Endothelial cell of umbilical vein (primary cell): ENCODE data around the gene CD46. TPM values are rescaled to one million over a fixed set of nuclear protein-coding genes. Genes with fewer than 3 reads are reported as not detected.

Experiments used
- BruUV-seq: library from RNA; stranded (reverse); fragments of 400-500 nt; replicated peaks from 2 replicates; lab custom pipeline; 2021; lab: Mats Ljungman, UMichigan
- CTCF ChIA-PET: fragments of 300-600, 350-600 bp; sonication (Branson Sonifier 250); formaldehyde crosslinking; loops from one replicate; lab custom pipeline; 2021; ENCODE audit warnings: antibody characterized with exemption, inconsistent platforms; lab: Charles Lee
- POLR2A ChIA-PET: fragments of 300-600, 350-600 bp; sonication (Branson Sonifier 250); formaldehyde crosslinking; loops from one replicate; lab custom pipeline; 2021; ENCODE audit warnings: antibody characterized with exemption, inconsistent platforms; lab: Charles Lee
- DNase-seq: peaks from one replicate; pipeline ENCODE4 v3.0.0-alpha.2; 2011; ENCODE audit warnings: low read depth, low spot score
- FAIRE-seq: peaks from 2 replicates; lab custom pipeline; 2011; peaks lifted over from hg19 to GRCh38; lab: Jason Lieb, UNC
- H2AFZ ChIP-seq: 2 replicates; pipeline ENCODE4 v1.6.0; 2012; ENCODE audit warnings: low read depth, low read length, control low read depth, inconsistent platforms
- H3K27ac ChIP-seq: 2 replicates; pipeline ENCODE4 v1.5.1; 2011; ENCODE audit warnings: low read depth, mild to moderate bottlenecking, control low read depth, low read length, moderate library complexity; ENCODE audit not compliant: insufficient read depth
- H3K27me3 ChIP-seq, 2 experiments: 2 replicates each; pipeline versions ENCODE4 v1.6.0 to v1.6.1; 2011; ENCODE audit warnings: low read length in 2 of 2, mixed read lengths in 1 of 2; ENCODE audit not compliant: control insufficient read depth in 2 of 2, insufficient read depth in 2 of 2
- H3K36me3 ChIP-seq, 2 experiments: 2 replicates in 1 of 2; 3 replicates in 1 of 2; pipeline ENCODE4 v1.5.1; 2011; ENCODE audit warnings: low read length in 2 of 2, mild to moderate bottlenecking in 1 of 2, moderate library complexity in 1 of 2; ENCODE audit not compliant: control insufficient read depth in 2 of 2, insufficient read depth in 2 of 2; ENCODE audit errors: extremely low read depth in 1 of 2
- H3K4me1 ChIP-seq: 3 replicates; pipeline ENCODE4 v1.5.1; 2011; ENCODE audit warnings: mild to moderate bottlenecking, low read length; ENCODE audit not compliant: control insufficient read depth, insufficient read depth; ENCODE audit errors: extremely low read depth
- H3K4me2 ChIP-seq: 2 replicates; pipeline ENCODE4 v1.6.1; 2011; ENCODE audit warnings: low read length, control low read depth, mixed read lengths; ENCODE audit not compliant: insufficient read depth
- H3K4me3 ChIP-seq, 3 experiments: fragments of 200-600 bp in 1 of 3; sonication (generic), shearing (Covaris generic) in 1 of 3; replicated peaks in 1 of 3; 2 replicates each; pipeline ENCODE4 v1.5.1; 2011 to 2016; ENCODE audit warnings: control low read depth in 3 of 3, low read length in 3 of 3, mild to moderate bottlenecking in 2 of 3, inconsistent platforms in 1 of 3, low read depth in 1 of 3, moderate library complexity in 1 of 3; ENCODE audit not compliant: insufficient read depth in 1 of 3
- H3K79me2 ChIP-seq: 2 replicates; pipeline ENCODE4 v1.6.0; 2012; ENCODE audit warnings: low read length, inconsistent platforms; ENCODE audit not compliant: control insufficient read depth, insufficient read depth
- H3K9ac ChIP-seq: replicated peaks from 2 replicates; pipeline ENCODE3; 2011; ENCODE audit warnings: low read length, control low read depth; ENCODE audit not compliant: insufficient read depth; ENCODE audit errors: extremely low read depth
- H3K9me1 ChIP-seq: replicated peaks from 3 replicates; pipeline ENCODE4 v1.6.0; 2011; ENCODE audit warnings: mild to moderate bottlenecking, low read length; ENCODE audit not compliant: control insufficient read depth, insufficient read depth; ENCODE audit errors: extremely low read depth
- H3K9me3 ChIP-seq: replicated peaks from 2 replicates; pipeline ENCODE4 v1.5.1; 2012; ENCODE audit warnings: low read length, inconsistent platforms; ENCODE audit not compliant: control insufficient read depth, insufficient read depth
- H4K20me1 ChIP-seq: replicated peaks from 2 replicates; pipeline ENCODE3; 2011; ENCODE audit warnings: mild to moderate bottlenecking, low read length; ENCODE audit not compliant: control insufficient read depth, insufficient read depth; ENCODE audit errors: extremely low read depth
- CTCF ChIP-seq, 2 donors: IDR thresholded peaks; 1 replicate in 1 of 2; 2 replicates in 1 of 2; pipeline ENCODE4 v1.5.1; 2011; ENCODE audit warnings: low read length in 2 of 2, mild to moderate bottlenecking in 2 of 2, moderate library complexity in 2 of 2, control low read depth in 1 of 2, inconsistent platforms in 1 of 2, low read depth in 1 of 2; ENCODE audit not compliant: insufficient read depth in 1 of 2; ENCODE audit errors: extremely low read depth in 1 of 2
- EZH2 ChIP-seq: IDR thresholded peaks from 2 replicates; pipeline ENCODE4 v1.6.1; 2012; ENCODE audit warnings: borderline replicate concordance, low read depth, mild to moderate bottlenecking, moderate library complexity, low read length, inconsistent platforms; ENCODE audit not compliant: severe bottlenecking
- FOS ChIP-seq: IDR thresholded peaks from 2 replicates; pipeline ENCODE4 v1.6.1; 2011; ENCODE audit warnings: mild to moderate bottlenecking, low read length, moderate library complexity, borderline replicate concordance; ENCODE audit not compliant: insufficient read depth
- GATA2 ChIP-seq: IDR thresholded peaks from 2 replicates; pipeline ENCODE4 v1.7.0; 2011; ENCODE audit warnings: low read depth, mild to moderate bottlenecking, moderate library complexity, mixed read lengths, low read length; ENCODE audit not compliant: insufficient read length, insufficient read depth
- JUN ChIP-seq: IDR thresholded peaks from 2 replicates; pipeline ENCODE4 v1.6.1; 2011; ENCODE audit warnings: borderline replicate concordance, low read depth; ENCODE audit not compliant: insufficient read length, insufficient read depth
- MAX ChIP-seq: IDR thresholded peaks from 2 replicates; pipeline ENCODE4 v1.6.1; 2011; ENCODE audit not compliant: insufficient read depth, insufficient read length
- MYC ChIP-seq: IDR thresholded peaks from one replicate; pipeline ENCODE4 v1.6.1; 2011; ENCODE audit warnings: mild to moderate bottlenecking, low read depth, low read length
- POLR2A ChIP-seq: IDR thresholded peaks from 2 replicates; pipeline ENCODE4 v1.6.1; 2012; ENCODE audit warnings: low read depth, mild to moderate bottlenecking, control low read depth, low read length
- POLR2AphosphoS5 ChIP-seq: IDR thresholded peaks from 2 replicates; pipeline ENCODE4 v1.6.1; 2012; ENCODE audit warnings: low read depth, mild to moderate bottlenecking, control low read depth, low read length, moderate library complexity; ENCODE audit not compliant: insufficient read depth
- dilution Hi-C: fragments of 300-500 bp; cut with MboI; formaldehyde crosslinking; loops from one replicate; pipeline ENCODE4 v1.15.0; 2019; ENCODE audit warnings: low sequenced_read_pairs; ENCODE audit not compliant: extremely low pct_ligation_motif_present
- intact Hi-C: fragments of 100-400 bp; cut with micrococcal nuclease; formaldehyde crosslinking; loops from one replicate; pipeline ENCODE4 v1.10.0; 2022
- polyA plus RNA-seq, 4 experiments: library from polyadenylated mRNA; depleted of rRNA in 3 of 4; stranded (reverse) in 3 of 4; unstranded in 1 of 4; fragments of >200 nt; gene quantifications; 2 replicates each; pipeline versions ENCODE4 v1.2.1 to v1.2.3, GENCODE V29; 2011 to 2012; ENCODE audit warnings: missing spikeins in 1 of 4
- total RNA-seq: library from RNA; stranded (reverse); gene quantifications from 2 replicates; pipeline ENCODE4 v1.2.3, GENCODE V29; 2021

The CD46 gene
- total and polyA plus RNA-seq, 2 donors (not counting 3 experiments of a cell fraction or from before 2014, with no cell fraction given) = 134 to 256 TPM

GRCh38 chr1:207789386-207789785 is 37.5 kb downstream of the CD46 start:
- H2AFZ ChIP-seq = no peak overlapping the region
- H4K20me1 ChIP-seq = no peaks in the 10 kb centered on the region
- no peaks in the 10 kb centered on the region for H3K4me1 ChIP-seq
- H3K36me3 ChIP-seq = peaks cover 8 to 17% of the 10 kb centered on the region in 2 experiments
- dilution Hi-C loops = no loop called here
- no TSS peak for BruUV-seq
- no peak overlapping the region for H3K4me2 ChIP-seq
- no peak for FAIRE-seq
- no peaks in the 10 kb centered on the region for H3K27me3 ChIP-seq
- H3K27ac ChIP-seq = no peak overlapping the region
- no peak overlapping the region for H3K4me3 ChIP-seq
- H3K9ac ChIP-seq = no peak overlapping the region
- H3K9me3 ChIP-seq = no peaks in the 10 kb centered on the region
- TF ChIP-seq JUN = no peak
- no peaks in the 10 kb centered on the region for H3K9me1 ChIP-seq
- intact Hi-C loops = no loop called here
- DNase-seq = no peak
- H3K79me2 ChIP-seq = no peaks in the 10 kb centered on the region
- ChIA-PET CTCF (no interaction called here), POLR2A (no interaction called here)

GRCh38 chr1:207789792-207790787 is 38.2 kb downstream of the CD46 start:
- Histone ChIP-seq H3K27ac (no peak overlapping the region), H4K20me1 (no peaks in the 10 kb centered on the region), H3K36me3 (peaks cover 6 to 22% of the 10 kb centered on the region in 2 experiments), H2AFZ (no peak overlapping the region), H3K9ac (no peak overlapping the region), H3K4me2 (no peak overlapping the region), H3K4me1 (no peaks in the 10 kb centered on the region), H3K27me3 (no peaks in the 10 kb centered on the region), H3K9me3 (no peaks in the 10 kb centered on the region), H3K9me1 (no peaks in the 10 kb centered on the region), H3K79me2 (no peaks in the 10 kb centered on the region), H3K4me3 (no peak overlapping the region)
- CTCF ChIA-PET = no interaction called here
- no peak for TF ChIP-seq FOS
- TF ChIP-seq MYC = no peak
- no peak for TF ChIP-seq JUN
- no peak for TF ChIP-seq CTCF (IDR thresholded peaks at IDR 0.05; ENCODE audit: extremely low read depth in 1 of 2, insufficient read depth in 1 of 2, low read depth in 1 of 2, low read length in 2 of 2)
- TF ChIP-seq EZH2 = no peak
- TF ChIP-seq MAX = no peak
- no peak for TF ChIP-seq POLR2AphosphoS5
- no peak for TF ChIP-seq POLR2A
- no peak for TF ChIP-seq GATA2
- no TSS peak for BruUV-seq
- POLR2A ChIA-PET = no interaction called here
- DNase-seq = no peak
- intact Hi-C loops (no loop called here), dilution Hi-C loops (no loop called here)
- FAIRE-seq = no peak
